Heart right ventricle (tissue), 16 donors: ENCODE results near the gene SLC43A2. TPM values are rescaled to one million over a fixed set of nuclear protein-coding genes. Genes with fewer than 3 reads are reported as not detected.

Experiments
- ATAC-seq, 8 donors: fragments of 200-7000 bp; cut with Tn5 transposase; one replicate each; pipeline ENCODE4 v1.9.1; 2020; ENCODE audit warnings: mild to moderate bottlenecking in 8 of 8, moderate library complexity in 8 of 8, moderate number of reproducible peaks in 1 of 8
- DNase-seq, 2 donors: peaks; one replicate each; pipeline ENCODE4 v3.0.0-alpha.2; 2020
- H3K27ac ChIP-seq, 10 donors: fragments of 200-600 bp; sonication (generic) in 2 of 10; one replicate each; pipeline versions ENCODE4 v1.5.0 to v1.8.0; 2020 to 2022; ENCODE audit warnings: mild to moderate bottlenecking in 3 of 10
- H3K27me3 ChIP-seq, 7 donors: fragments of 200-600 bp; one replicate each; pipeline ENCODE4 v1.8.0; 2021 to 2022; ENCODE audit warnings: mild to moderate bottlenecking in 2 of 7
- H3K36me3 ChIP-seq, 9 donors: fragments of 200-600 bp; sonication (generic) in 1 of 9; one replicate each; pipeline versions ENCODE4 v1.5.0 to v1.8.0; 2020 to 2022; ENCODE audit warnings: mild to moderate bottlenecking in 2 of 9
- H3K4me1 ChIP-seq, 9 donors: fragments of 200-600 bp; sonication (generic) in 1 of 9; one replicate each; pipeline versions ENCODE4 v1.5.0 to v1.8.0; 2020 to 2022; ENCODE audit warnings: mild to moderate bottlenecking in 4 of 9
- H3K4me3 ChIP-seq, 10 donors: fragments of 200-600 bp; sonication (generic) in 2 of 10; one replicate each; pipeline versions ENCODE4 v1.5.0 to v1.8.0; 2020 to 2022; ENCODE audit warnings: mild to moderate bottlenecking in 7 of 10, moderate library complexity in 2 of 10
- H3K9me3 ChIP-seq, 11 donors: fragments of 200-600 bp in 10 of 11; sonication (generic) in 2 of 11; one replicate each; pipeline versions ENCODE4 v1.5.0 to v1.8.0; 2013 to 2022; ENCODE audit warnings: mild to moderate bottlenecking in 2 of 11, control low read depth in 1 of 11, moderate library complexity in 1 of 11
- WGBS, 2 donors: extraction: QIAGEN DNeasy Blood & Tissue Kit; methylation state at CpG; one replicate each; pipeline ENCODE4 v1.1.7; 2013; ENCODE audit warnings: inconsistent platforms in 1 of 2; 5-methylcytosine and 5-hydroxymethylcytosine counted together
- intact Hi-C, 10 donors: fragments of 100-400 bp; cut with DNase I; formaldehyde crosslinking; loops; one replicate each; pipeline versions ENCODE4 v1.11.1 to v1.14.2; 2022
- polyA plus RNA-seq, 2 donors: library from polyadenylated mRNA; stranded (reverse); fragments of 200-250 nt; gene quantifications; one replicate each; pipeline ENCODE4 v1.2.3, GENCODE V29; 2013
- total RNA-seq, 10 donors: library from RNA; stranded (reverse); fragmentation: NEBNext Ultra II Directional in 3 of 10; extraction: Animal tissue kit (Norgen Biotek cat#: 25700) in 3 of 10; gene quantifications; one replicate each; pipeline versions ENCODE4 v1.2.1 to v1.2.4, GENCODE V29; 2021 to 2023
- TF ChIP-seq, protein P1 (sequence below), 9 donors: fragments of 200-600 bp; sonication (generic) in 2 of 9; IDR thresholded peaks; one replicate each; pipeline versions ENCODE4 v1.5.0 to v1.8.0; 2021 to 2022; ENCODE audit warnings: antibody characterized with exemption in 9 of 9, mild to moderate bottlenecking in 5 of 9, moderate library complexity in 1 of 9
- donor health status: Arrhythmogenic right ventricular cardiomyopathy.
- donor health status: ischemic (EF 13 %, LVEDD 7.1; RV severe dilation, severe dysfunction).
- donor health status: healthy with polysubstance abuse.
- donor health status: DM: no; HTN: yes; CAD: no.
- donor health status: DM: no; HTN: no; CAD: no.
- donor health status: ischemic (EF 25% LVEDD 6.9; RV normal size, moderate dysfunction).
- donor health status: ischemic (EF 25% LVEDD 5.7; RV mildly dilated, moderate dysfunction).
- donor health status: healthy.
- donor health status: DM: yes; HTN: yes; CAD: no.
- donor health status: Ischemic cardiomyopathy.
- donor health status: ischemic (EF 35%, LVEDD 5.7; RV mildly dilated, moderate dysfunction).
- donor health status: nonischemic (EF 11% LVEDD 7.7; RV severe dilation, severe dysfunction).
- donor health status: DM: yes; HTN: yes; CAD: no.
- donor health status: PGD.
- donor health status: ischemic (EF 29% LVEDD 5.4; RV normal size, mild dysfunction).
- donor health status: nonischemic (EF 23%, LVEDD 6.1; RV moderate dilation, normal function).

SLC43A2 gene
- total and polyA plus RNA-seq, 12 donors: 1.6 to 16.4 (median 6.1) TPM

DNA sequence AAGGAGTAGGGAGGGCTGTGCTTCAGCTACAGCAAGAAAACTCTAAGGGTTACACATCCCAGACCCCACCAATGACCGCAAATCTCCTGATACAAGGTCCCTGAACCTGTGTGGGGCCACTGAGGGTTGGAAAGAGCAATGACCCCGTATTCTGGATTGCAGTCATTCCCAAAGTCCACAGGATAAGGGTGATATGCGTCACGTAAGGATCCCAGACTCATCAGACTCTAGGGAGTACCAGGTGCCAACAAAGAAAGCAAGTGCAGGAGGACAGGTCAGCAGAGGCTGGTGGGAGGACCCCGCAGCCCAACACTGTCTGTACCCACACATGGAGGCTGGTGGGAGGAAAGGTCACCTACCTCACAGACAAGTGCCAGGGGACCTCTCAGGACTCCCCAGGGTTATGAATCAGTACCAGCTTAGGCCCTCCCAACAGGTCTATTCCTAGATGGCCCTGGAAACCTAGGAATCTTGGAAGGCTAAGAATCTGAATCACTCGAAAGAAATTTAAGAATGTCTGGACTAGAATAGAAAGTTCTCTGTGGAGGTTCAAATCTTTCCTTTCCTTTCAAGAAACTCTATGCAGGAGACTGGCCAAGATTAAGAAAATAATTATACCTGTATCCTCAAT, 82.2 kb downstream of the SLC43A2 start:
- intact Hi-C loops: no loop called here
- peaks cover 0 to 3% (median 0%) of the 10 kb centered on the region in 9 donors for H3K4me1 ChIP-seq
- H3K36me3 ChIP-seq: peaks cover 0 to 99% (median 42%) of the 10 kb centered on the region in 9 donors
- no peak overlapping the region for H3K27ac ChIP-seq
- DNase-seq (no peak), ATAC-seq (no peak)
- WGBS, 2 donors: 93 to 94% methylated on average over 6 of the region's 6 CpGs
- H3K4me3 ChIP-seq: no peak overlapping the region
- no peaks in the 10 kb centered on the region for H3K9me3 ChIP-seq
- TF ChIP-seq, protein P1, sequence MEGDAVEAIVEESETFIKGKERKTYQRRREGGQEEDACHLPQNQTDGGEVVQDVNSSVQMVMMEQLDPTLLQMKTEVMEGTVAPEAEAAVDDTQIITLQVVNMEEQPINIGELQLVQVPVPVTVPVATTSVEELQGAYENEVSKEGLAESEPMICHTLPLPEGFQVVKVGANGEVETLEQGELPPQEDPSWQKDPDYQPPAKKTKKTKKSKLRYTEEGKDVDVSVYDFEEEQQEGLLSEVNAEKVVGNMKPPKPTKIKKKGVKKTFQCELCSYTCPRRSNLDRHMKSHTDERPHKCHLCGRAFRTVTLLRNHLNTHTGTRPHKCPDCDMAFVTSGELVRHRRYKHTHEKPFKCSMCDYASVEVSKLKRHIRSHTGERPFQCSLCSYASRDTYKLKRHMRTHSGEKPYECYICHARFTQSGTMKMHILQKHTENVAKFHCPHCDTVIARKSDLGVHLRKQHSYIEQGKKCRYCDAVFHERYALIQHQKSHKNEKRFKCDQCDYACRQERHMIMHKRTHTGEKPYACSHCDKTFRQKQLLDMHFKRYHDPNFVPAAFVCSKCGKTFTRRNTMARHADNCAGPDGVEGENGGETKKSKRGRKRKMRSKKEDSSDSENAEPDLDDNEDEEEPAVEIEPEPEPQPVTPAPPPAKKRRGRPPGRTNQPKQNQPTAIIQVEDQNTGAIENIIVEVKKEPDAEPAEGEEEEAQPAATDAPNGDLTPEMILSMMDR (IDR thresholded peaks at IDR 0.05): no peak
- no peaks in the 10 kb centered on the region for H3K27me3 ChIP-seq

DNA sequence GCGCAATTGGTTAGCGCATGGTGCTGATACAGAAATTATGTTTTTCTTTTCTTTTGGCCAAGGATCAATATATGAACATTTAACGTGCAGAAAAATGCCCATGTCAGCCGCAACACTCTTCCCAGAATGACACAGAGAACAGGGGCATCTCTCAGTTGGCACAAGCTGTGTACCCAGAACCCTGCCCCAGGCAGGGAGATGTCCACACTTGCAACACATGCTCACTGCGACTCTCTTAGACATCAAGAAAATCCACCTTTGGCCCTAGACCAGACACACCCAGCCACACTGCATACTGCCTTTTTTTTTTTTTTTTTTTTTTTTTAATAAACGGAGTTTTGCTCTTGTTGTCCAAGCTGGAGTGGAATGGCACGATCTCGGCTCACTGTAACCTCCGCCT, 83.0 kb downstream of the SLC43A2 start:
- Histone ChIP-seq H3K9me3 (no peaks in the 10 kb centered on the region), H3K27ac (no peak overlapping the region), H3K36me3 (peaks cover 0 to 99% (median 45%) of the 10 kb centered on the region in 9 donors), H3K27me3 (no peaks in the 10 kb centered on the region), H3K4me3 (no peak overlapping the region), H3K4me1 (no peaks in the 10 kb centered on the region)
- DNase-seq: no peak
- 87 to 95% methylated on average over 9 of the region's 9 CpGs for WGBS, 2 donors
- ATAC-seq: no peak
- TF ChIP-seq, protein P1 (IDR thresholded peaks at IDR 0.05): no peak
- intact Hi-C loops: no loop called here

DNA sequence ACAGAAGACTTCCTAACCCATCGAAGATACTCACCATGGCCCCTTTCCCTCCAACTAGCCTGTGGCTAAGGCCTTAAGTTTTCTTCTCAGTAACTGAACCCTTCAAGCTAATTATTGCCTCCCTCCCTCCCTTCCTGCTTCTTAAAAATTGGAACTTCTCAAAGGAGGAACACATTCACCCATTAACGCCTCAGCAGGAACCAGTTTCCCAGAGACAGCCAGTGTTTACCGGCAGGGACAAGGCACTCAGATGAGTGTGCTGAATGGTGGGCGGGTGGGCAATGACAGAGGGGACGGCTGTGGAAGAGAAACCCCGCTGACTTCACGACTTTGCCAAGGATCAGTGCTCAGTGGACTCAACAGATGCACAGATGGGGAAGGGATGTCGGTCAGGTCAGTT, 86.3 kb downstream of the SLC43A2 start:
- DNase-seq: no peak
- TF ChIP-seq, protein P1 (IDR thresholded peaks at IDR 0.05): no peak
- Histone ChIP-seq H3K4me3 (no peak overlapping the region), H3K4me1 (no peaks in the 10 kb centered on the region), H3K27me3 (no peaks in the 10 kb centered on the region), H3K9me3 (no peaks in the 10 kb centered on the region), H3K36me3 (peaks cover 0 to 100% (median 51%) of the 10 kb centered on the region in 9 donors), H3K27ac (no peak overlapping the region)
- no peak for ATAC-seq
- WGBS, 2 donors: 78 to 79% methylated on average over 8 of the region's 8 CpGs
- intact Hi-C loops: no loop called here

DNA sequence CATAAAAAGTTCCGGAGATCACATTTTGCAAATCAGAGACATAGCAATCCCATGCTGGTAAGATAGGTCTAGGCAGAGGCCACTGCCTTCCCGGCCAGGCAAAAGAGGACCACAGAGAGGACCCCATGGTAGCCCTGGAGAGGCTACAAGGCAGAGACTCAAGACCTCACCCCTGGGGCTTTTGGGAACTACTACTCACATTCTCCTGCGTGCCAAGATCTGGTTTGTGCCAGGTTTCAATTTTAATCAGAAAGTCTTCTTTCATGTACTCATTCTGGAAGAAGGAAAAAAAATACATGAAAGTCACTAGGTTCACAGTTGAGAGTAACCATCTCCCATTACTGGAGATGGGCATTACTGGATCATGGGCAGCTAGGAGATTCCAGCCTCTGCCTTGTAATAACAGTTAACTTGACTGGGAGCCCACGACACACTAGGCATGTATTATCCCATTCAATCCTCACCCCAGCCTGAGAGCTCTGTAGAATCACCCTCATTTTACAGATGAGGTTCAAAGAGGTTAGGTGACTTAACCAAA, 87.2 kb downstream of the SLC43A2 start:
- peaks cover 0 to 100% (median 51%) of the 10 kb centered on the region in 9 donors for H3K36me3 ChIP-seq
- H3K27me3 ChIP-seq: no peaks in the 10 kb centered on the region
- H3K4me1 ChIP-seq: no peaks in the 10 kb centered on the region
- no peak overlapping the region for H3K27ac ChIP-seq
- 91 to 95% methylated on average over 4 of the region's 4 CpGs for WGBS, 2 donors
- H3K9me3 ChIP-seq: no peaks in the 10 kb centered on the region
- H3K4me3 ChIP-seq: no peak overlapping the region
- TF ChIP-seq, protein P1 (IDR thresholded peaks at IDR 0.05): no peak
- intact Hi-C loops: no loop called here
- DNase-seq: no peak
- no peak for ATAC-seq
